Effector CD8-positive, alpha-beta T cell (primary cell): ENCODE results near the gene EXOC4.

Experiments
- DNase-seq: peaks from one replicate; lab custom pipeline; 2025; lab: John Stamatoyannopoulos, UW

The EXOC4 gene

DNA sequence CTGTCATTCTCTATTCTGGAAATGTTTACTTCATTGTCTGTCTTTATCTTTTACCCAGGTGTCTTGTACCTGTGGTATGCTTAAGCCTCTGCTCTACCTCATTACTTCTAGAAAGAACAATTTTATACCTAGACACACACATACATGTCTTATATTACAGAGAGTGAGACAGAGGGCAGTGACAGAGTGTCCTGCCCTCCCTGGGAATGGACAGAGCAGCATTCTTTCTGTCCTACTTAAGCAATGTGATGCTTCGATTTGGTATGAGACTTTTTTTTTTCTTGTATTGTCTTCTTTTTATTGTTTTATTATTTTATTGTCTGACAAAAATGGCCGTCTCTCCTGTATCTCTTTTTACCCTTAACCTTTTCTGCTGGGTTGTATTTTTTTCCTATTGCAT lies 286.1 kb downstream of the EXOC4 start:
- DNase-seq: no peak

DNA sequence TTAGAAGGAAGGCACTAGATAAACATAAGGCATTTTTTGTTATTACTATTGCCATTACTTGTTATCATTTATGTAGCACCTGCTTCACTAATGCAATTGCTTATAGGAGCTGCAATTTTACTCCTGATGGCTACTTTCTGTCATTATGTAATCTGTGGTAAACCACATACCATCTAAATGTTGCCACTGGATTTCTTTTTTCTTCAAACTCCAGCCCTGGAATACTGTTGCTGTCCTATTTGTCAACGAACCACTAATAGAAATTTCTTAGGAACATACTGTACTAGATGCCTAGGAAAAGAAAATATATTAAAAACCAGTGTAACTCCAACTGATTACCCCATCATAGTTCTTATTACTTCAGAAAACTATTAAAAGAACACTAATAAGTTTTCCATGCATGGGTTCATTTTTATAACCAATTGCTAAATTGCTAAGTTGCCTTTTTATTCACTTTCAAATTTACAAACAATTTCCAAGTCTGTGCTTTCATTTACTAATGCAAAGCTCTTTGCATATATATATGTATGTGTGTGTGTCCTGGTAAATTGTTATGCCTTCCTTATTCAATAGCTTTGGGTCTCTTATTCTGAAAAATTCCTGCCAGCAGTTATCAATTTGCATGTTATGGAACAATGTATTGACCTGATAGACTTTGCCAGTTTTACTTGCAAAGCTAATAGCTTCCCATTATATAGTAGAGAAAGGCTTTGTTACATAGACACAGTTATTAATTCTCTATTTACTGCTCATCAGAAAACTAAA lies 287.4 kb downstream of the EXOC4 start:
- DNase-seq: no peak

DNA sequence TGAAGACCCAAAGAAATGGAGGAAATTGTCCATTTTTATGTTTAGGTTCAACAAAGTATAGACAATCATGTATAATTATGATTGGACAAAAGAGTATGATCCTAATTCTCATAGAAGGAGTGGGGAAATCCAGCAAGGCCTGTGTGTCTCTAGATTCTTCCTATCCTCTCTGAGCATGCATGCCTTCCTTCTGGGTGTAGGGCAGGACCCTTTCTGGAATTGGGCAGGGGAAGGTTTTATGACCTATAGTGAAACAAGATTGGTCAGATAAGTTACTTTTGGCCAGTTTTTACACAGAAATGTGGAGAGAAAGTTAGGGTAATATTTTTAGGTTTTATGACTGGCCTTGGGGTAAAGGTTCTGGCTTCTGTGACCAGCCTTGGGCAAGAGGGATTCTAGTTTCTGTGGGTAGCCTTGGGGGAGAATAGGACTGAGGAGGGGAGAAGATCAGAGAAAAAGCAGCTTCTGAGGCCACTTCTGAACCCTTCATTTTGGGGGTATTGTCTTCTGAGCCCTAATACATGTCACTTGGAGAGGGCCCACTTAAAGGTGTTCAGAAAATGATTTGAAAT lies 289.4 kb downstream of the EXOC4 start:
- no peak for DNase-seq

DNA sequence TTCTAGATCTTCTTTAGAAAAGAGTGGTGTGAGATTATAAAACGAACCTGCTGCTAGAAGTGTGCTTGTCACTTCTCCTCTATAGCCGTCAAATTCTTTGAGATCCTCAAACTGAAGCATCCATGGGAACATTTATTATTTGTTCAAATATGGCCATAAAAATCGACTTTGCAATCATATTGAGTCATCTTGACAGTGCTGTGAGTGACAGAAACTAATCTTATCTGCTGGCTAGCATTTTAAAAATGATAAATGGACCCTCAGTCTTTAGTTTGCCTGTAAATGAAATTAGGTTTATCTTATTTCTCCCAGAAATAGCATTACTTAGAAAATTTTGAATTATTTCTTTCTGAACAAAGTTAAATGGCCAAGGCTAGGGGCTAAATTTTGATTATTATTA lies 290.8 kb downstream of the EXOC4 start:
- no peak for DNase-seq

DNA sequence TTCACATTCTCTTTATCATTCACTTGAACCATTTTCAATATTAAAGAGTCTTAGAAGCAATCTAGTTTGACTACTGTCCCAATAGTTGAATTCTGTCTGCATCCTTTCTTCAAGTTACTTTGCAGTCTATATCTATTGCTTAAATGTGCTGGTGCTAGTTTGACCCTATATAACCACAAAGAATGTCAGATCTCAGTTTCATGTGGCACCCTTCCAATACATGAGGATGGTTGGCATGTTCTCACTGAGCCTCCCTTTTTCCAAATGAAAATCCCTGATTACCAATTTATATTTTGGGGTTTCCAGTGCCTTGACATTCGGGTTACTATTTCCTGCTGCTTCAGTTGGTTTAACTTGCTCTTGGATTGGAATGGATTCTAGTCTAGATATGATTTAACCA lies 292.7 kb downstream of the EXOC4 start:
- no peak for DNase-seq

DNA sequence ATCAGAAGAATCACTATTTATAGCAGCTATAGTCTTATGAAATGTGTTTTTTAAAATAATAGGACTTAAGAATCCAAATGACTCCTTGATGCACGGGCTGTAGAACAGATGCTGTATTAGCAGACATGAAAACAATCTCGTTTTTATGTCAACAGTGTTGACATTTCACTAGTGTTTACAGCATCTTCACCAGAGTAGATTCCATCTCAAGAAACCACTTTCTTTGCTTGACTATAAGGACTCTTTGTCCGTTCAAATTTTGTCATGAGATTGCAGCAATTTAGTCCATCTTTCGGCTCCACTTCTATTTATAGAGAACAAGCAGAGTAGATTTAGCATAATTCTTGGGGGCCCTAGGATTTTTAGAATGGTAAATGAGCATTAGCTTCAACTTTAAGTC lies 295.1 kb downstream of the EXOC4 start:
- DNase-seq: no peak

DNA sequence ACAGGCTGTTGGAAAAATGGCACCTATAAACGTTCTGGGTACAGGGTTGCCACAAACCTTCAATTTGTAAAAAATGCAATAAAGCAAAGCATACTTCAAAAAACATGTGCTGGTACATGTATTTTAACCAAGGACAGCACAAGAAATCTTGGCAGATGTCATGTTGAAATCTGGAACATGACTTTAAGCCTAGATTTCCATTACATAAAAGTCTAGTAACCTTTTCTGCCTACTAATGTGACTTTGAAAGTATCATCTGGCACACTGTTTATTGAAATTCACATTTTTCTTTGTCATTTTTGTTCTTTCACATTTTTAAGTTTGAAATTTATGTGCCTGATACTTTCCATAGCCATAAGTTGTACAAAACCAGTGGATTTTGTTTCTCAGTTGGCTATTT lies 296.8 kb downstream of the EXOC4 start:
- DNase-seq: no peak

DNA sequence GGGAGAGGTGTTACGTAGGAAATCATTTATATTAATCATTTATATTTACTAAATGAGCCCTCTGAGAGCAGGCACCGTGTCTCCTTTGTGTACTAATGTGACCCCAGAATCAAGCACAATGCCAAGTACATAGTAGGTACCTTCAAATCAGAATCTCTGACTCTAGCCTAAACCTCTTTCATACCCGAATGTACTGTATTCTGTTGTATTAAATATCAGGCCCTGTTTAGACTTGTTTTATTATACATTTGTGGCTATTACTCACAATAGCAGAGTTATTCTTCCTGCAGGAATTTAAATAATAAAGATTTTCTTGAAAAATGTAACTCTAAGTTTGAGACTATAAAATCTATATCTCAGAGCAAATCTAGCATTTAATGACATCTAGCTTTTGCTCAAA lies 297.3 kb downstream of the EXOC4 start:
- DNase-seq: no peak

DNA sequence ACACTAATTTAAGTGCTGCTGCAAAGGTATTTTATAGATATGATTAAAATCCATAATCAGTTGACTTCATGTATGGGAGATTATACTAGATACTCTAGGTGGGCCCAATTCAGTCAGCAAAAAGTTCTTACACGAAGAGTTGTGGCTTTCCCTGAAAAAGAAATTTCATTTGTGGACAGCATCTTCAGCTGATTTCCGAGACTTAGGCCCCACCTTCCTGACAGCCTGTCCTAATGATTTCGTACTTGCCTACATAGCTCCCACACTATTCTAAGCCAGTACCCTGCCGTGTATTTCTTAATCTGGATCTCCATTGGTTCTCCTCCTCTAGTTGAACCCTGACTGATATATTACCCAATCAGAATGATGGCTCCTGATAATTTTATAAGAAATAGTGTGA lies 297.9 kb downstream of the EXOC4 start:
- no peak for DNase-seq

DNA sequence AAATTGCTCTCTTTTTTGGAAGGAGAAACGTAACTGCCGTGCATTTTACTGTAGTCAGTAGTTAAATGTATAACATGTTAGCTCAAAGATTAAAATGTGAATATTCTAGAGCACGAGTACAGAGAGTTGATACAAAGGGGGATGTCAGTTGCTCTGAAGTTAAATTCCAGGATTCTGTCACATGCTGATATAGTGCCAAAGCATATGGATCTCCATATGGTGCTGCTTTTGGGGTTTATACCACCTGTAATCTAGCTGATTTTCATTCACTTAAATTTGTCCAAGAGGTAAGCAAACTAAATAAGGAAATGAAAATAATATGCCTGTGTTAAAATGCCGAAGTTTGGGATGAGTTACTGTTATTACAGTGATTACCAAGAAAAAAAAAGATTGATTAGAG lies 298.6 kb downstream of the EXOC4 start:
- DNase-seq: no peak

DNA sequence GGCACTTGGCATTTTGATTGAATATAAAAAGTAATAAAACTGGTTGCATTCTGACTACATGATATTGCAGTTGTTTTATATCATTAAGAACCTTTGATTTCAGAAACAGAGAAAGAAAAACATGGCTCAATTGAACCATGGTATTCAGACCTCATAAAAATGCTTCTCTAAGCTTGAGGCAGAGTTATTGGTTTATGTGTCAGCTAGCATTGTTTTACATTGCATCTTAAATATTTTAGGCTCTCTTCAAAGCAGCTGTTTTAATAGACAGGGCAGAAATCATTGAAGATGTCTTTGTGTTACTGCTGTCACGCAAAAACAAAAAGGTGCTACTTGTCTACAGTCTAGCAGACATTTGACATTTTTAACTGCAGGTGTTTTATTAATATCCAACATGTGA lies 299.2 kb downstream of the EXOC4 start:
- DNase-seq: no peak

DNA sequence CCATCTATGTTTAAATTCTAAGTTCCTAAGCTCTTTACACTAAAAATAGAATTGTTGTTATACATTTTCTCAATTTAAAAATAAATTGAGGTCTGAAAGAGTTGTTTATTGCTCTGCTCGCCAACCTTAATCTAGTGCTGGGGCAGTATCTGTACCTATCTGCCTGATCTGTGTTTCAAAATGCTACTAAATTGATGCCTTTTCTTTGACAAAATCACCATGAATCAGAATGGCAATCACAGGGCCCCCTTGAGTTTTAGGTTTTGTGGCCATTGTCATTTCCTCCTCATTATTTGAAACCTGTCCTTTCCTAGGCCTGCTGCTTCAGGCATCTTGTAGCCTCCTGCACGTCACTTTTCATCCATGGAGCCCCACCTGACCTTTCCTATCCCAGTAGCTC lies 301.5 kb downstream of the EXOC4 start:
- no peak for DNase-seq

DNA sequence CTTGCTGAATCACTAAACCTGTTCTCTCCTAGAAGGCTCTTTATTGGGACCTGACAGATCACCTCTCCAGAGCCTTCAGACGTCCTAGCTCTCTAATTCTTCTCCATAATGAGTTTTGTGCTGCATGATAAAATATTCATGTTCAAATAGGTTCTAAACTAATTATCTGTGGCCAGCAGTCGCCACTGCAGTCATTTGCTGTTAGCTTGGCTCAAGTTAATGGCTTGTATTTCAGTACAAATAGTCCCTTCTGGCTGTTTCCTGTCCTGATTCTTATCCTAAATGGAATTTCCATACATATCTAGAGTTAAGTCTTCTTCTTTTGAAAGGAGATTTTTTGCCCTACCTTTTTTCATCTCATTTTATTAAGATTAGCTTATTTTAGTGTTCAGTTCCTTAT lies 303.2 kb downstream of the EXOC4 start:
- DNase-seq: no peak

DNA sequence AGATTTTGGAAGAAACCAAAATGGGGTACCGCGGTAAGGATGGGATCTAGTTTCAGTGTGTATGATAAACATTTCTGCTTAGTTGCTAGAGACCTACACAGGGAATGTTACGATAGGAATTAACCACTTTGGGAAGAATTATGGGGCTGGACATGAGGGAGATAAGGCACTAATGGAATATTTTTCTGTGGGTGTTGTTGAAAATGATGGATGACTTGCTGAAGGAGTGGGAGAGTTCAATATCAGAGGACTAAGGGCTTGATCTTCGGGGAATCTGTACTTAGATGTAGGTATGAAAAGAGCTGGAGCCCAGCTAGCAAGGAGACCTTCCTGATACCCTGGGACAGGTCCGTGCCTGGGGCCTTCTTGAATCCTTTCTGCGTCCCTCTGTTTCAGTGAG lies 303.7 kb downstream of the EXOC4 start:
- no peak for DNase-seq

DNA sequence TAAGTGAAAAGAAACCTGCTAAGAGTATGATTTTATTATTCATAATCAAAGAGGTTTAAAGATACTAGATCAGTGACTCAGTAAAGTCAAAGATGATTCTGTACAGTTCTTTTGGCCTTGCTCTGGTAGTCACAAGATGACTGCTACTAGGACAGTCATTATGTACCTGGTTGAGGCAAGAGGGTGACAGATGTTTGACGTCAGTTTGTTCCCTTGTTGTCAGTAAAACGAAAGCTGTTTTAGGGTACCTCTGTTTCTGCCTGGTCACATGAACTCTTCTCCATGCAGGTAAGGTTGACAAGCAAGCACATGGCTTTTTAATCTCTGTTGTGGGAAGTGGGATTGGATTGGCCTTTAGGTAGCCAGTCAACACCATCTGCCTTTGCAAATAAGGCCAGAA lies 308.0 kb downstream of the EXOC4 start:
- no peak for DNase-seq

DNA sequence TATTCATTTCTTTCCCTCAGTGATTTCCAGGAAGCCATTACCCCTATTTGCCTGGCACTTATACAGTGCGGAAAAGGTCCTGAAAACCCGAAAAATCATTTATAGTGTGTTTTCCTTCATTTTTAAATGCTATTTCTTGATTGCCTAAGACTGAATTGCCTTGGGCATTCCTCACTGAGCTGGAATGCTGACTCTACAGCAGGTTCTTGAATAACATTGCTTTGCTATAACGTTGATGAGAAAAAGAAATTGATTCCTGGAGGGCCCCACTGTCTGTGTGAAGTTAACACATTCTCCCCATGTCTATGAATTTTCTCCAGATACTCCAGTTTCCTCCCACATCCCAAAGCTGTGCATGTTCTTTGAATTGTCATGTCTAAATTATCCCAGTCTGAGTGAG lies 308.5 kb downstream of the EXOC4 start:
- DNase-seq: no peak

DNA sequence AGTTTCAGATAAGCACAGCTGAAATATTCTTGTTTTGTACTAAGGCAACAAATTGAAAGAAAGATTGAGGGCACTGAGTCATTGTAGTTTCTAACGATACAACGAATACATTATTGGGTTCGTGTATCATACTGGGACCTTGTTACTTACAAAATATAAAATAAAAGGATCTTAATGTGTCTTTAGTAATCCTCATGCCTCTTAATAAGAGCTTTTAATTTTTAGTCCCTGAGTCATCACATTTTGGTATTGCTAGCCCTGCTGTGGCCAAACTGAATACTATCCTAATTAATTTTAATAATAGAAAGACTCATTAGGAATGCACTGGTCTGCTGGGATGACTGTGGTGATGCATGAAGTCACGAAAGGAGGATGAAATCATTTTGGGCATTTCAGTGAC lies 309.7 kb downstream of the EXOC4 start:
- DNase-seq: no peak

DNA sequence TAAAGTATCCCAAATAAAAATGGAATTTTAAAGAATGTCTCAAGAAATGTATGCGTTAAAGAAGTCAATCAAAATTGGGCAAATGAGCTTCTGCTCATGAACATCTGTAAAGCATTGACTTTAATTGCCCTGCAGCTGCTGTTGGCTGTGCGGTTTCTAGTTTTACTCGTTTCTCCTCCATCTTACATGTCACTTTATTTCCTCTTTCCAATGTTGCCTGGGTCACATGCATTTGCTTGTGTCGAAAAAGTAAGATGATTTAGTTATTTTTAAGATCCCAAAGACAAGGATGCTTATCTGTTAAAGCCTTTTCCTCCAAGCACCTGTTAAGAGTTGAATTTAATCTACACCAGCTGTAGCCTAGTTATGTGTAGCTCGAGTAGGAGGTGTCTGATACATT lies 310.4 kb downstream of the EXOC4 start:
- no peak for DNase-seq

DNA sequence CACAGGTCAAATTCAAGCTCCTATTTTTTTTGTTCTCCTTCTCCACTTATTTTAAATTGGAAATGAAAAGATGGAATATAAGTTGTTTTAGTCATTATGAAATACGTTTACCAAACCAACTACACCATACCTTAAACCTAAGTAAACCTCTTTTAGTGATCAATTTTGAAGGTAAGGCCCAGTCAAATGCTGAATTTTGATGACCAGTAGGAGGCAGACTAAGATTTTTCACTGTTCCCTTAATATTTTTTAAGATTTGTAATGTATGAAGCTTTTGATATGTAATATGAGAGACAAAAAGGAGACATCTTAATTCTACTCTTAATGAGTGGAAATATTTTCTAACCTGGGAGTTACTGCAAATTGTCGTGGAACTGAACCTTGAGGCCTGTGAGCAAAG lies 311.6 kb downstream of the EXOC4 start:
- no peak for DNase-seq

DNA sequence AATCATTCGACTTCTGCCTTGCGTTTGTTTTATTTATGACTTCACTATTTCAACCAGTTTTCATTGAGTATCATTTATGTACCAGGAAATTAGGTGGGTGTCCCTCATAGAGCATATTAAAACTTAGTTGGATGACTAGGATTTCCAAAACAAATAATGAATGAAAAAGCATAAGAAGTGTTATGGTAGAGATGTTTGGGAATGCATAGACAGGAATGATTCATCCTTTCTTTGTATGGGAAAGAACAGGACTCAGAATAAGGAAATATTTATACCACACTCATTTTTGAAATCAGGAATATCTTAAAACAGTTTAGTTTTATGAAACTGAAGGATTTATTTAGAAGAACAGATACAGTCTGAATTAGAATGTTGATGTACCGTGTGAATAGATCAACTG lies 315.7 kb downstream of the EXOC4 start:
- DNase-seq: no peak

DNA sequence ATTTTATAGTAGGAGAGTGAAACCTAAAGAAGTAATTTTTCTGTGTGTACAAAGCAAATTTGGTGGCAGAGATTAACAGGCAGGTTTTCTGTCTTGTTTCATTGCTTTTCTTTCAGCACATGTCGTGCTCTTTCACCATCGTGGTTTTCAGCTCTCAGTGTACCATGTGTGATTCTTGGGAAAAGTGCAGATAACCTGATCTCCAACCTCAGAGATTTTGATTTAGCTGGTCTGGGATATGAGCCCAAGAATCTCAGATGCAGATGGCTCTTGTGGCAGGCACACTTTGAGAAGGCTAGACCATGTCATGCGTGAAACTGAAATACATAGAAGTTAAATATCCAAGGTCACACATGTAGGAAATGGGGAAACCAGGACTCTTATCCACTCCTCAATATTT lies 317.4 kb downstream of the EXOC4 start:
- no peak for DNase-seq

DNA sequence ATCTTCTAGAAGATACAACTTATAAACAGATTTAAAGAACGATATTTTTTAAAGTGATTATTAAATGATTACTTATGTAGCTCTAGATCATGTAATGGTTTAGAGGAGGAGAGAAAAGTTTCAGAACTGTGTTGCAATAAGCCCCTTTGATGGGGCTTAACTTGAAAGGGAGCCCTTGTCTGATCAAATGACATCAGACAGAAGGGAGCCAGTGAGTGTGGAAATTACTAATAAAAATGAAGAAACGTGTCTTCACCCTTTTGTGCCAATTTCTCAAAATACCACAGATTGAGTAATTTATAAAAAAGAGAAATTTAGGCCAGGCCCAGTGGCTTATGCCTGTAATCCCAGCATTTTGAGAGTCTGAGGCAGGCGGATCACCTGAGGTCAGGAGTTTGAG lies 318.2 kb downstream of the EXOC4 start:
- DNase-seq: no peak

DNA sequence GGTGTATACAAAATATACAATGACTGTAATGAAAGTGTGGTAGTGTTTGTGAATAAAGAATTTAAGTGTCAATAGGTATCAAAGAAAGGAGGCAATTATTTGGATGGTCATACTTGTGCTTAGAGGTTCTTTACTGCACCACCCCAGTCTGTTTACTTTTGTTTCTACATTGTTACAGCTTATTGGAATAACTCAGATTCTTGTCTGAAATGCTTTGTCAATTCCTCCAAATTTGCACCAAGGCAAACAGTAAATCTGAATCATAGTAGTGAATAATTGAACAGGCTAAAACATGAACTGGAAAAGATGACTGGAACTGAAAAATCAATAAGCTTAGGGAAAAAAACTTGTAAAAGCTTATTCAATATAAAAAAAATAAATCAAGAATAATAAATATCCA lies 319.2 kb downstream of the EXOC4 start:
- DNase-seq: no peak

DNA sequence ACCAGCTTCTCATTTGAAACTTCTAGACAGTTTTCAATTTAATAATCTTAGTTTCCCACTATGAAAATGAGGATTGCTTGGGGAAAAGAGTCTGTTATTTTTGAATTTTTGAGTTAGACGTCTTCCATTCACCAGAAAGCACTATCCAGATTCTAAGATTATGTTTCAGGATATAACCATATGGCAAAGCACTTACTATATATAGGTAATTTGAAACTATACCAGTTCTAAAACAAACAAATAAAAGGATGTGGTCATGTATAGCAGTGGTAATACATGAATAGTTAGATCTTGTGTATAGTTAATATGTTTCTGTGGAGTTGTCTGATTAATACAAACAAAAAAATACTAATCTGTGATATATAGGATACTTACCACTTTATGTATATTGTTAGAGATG lies 320.0 kb downstream of the EXOC4 start:
- no peak for DNase-seq
